Neural cell (in vitro differentiated cells): Measurements from ENCODE around the gene BAG5.

Experiments used
- EP300 ChIP-seq: fragments of 450-650 bp; conservative IDR thresholded peaks from 2 replicates; pipeline ENCODE4 v1.6.1; 2014; ENCODE audit warnings: antibody characterized with exemption, mild to moderate bottlenecking, moderate library complexity; ENCODE audit not compliant: poor library complexity, severe bottlenecking
- EZH2 ChIP-seq: fragments of 200-600, 300-800 bp; shearing (Covaris generic), sonication (generic); IDR thresholded peaks from 2 replicates; pipeline ENCODE4 v1.6.1; 2014; ENCODE audit warnings: antibody characterized with exemption, low read length, borderline replicate concordance, mild to moderate bottlenecking; ENCODE audit not compliant: insufficient read depth, poor library complexity, severe bottlenecking
- MXI1 ChIP-seq: fragments of 450-650 bp; conservative IDR thresholded peaks from 2 replicates; pipeline ENCODE4 v1.6.1; 2014; ENCODE audit warnings: antibody characterized with exemption, mild to moderate bottlenecking; ENCODE audit not compliant: poor library complexity, severe bottlenecking
- POLR2AphosphoS5 ChIP-seq: IDR thresholded peaks from 2 replicates; pipeline ENCODE4 v1.6.1; 2012
- RAD21 ChIP-seq: fragments of 450-650 bp; conservative IDR thresholded peaks from 2 replicates; pipeline ENCODE4 v1.6.1; 2014; ENCODE audit warnings: antibody characterized with exemption, mild to moderate bottlenecking, moderate library complexity
- REST ChIP-seq: IDR thresholded peaks from 2 replicates; pipeline ENCODE4 v1.6.1; 2012; ENCODE audit warnings: borderline replicate concordance
- TF ChIP-seq, protein P1 (sequence below): fragments of 450-650 bp; IDR thresholded peaks from 2 replicates; pipeline ENCODE4 v1.5.1; 2014; ENCODE audit warnings: antibody characterized with exemption, mild to moderate bottlenecking, moderate library complexity; ENCODE audit not compliant: poor library complexity, severe bottlenecking

GRCh38 chr14:103530831-103531230, 31.6 kb downstream of the BAG5 start:
- TF ChIP-seq POLR2AphosphoS5 (no peak), EZH2 (no peak), MXI1 (no peak), EP300 (no peak), REST (no peak), RAD21 (no peak)
- TF ChIP-seq, protein P1, sequence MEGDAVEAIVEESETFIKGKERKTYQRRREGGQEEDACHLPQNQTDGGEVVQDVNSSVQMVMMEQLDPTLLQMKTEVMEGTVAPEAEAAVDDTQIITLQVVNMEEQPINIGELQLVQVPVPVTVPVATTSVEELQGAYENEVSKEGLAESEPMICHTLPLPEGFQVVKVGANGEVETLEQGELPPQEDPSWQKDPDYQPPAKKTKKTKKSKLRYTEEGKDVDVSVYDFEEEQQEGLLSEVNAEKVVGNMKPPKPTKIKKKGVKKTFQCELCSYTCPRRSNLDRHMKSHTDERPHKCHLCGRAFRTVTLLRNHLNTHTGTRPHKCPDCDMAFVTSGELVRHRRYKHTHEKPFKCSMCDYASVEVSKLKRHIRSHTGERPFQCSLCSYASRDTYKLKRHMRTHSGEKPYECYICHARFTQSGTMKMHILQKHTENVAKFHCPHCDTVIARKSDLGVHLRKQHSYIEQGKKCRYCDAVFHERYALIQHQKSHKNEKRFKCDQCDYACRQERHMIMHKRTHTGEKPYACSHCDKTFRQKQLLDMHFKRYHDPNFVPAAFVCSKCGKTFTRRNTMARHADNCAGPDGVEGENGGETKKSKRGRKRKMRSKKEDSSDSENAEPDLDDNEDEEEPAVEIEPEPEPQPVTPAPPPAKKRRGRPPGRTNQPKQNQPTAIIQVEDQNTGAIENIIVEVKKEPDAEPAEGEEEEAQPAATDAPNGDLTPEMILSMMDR: no peak
